Calu3 (cell line): Measurements from ENCODE around the gene PCDHA7. TPM values are rescaled to one million over a fixed set of nuclear protein-coding genes. Genes with fewer than 3 reads are reported as not detected.

Source experiments
- BruUV-seq: library from RNA; stranded (reverse); fragments of 400-500 nt; replicated peaks from 2 replicates; lab custom pipeline; 2021; lab: Mats Ljungman, UMichigan
- CTCF ChIA-PET: fragments of 300-600 bp; sonication (Branson Sonifier 250); formaldehyde crosslinking; loops from one replicate; lab custom pipeline; 2022; ENCODE audit warnings: antibody characterized with exemption; lab: Charles Lee
- DNase-seq: peaks from one replicate; pipeline ENCODE4 v3.0.0; 2022
- H3K27ac Mint-ChIP-seq: one replicate; pipeline ENCODE4 v1.8.0; 2022; ENCODE audit warnings: mixed read lengths; ENCODE audit not compliant: unreplicated experiment
- H3K27me3 Mint-ChIP-seq: one replicate; pipeline ENCODE4 v1.8.0; 2022; ENCODE audit warnings: mixed read lengths; ENCODE audit not compliant: unreplicated experiment
- H3K36me3 Mint-ChIP-seq: one replicate; pipeline ENCODE4 v1.8.0; 2022; ENCODE audit warnings: mild to moderate bottlenecking, moderate library complexity, mixed read lengths; ENCODE audit not compliant: insufficient read depth, unreplicated experiment
- H3K4me1 Mint-ChIP-seq: one replicate; pipeline ENCODE4 v1.8.0; 2022; ENCODE audit warnings: mild to moderate bottlenecking, low read depth, mixed read lengths; ENCODE audit not compliant: unreplicated experiment
- H3K4me3 Mint-ChIP-seq: one replicate; pipeline ENCODE4 v1.8.0; 2022; ENCODE audit warnings: mild to moderate bottlenecking, low read depth, moderate library complexity, mixed read lengths; ENCODE audit not compliant: unreplicated experiment
- H3K9me3 Mint-ChIP-seq: one replicate; pipeline ENCODE4 v1.8.0; 2022; ENCODE audit warnings: low read depth, mixed read lengths; ENCODE audit not compliant: unreplicated experiment
- CTCF ChIP-seq: fragments of 200-600 bp; IDR thresholded peaks from one replicate; pipeline ENCODE4 v1.8.0; 2022; ENCODE audit warnings: antibody characterized with exemption; ENCODE audit not compliant: unreplicated experiment
- intact Hi-C: fragments of 100-400 bp; cut with micrococcal nuclease; formaldehyde crosslinking; loops from one replicate; pipeline ENCODE4 v1.10.0; 2022; ENCODE audit not compliant: unreplicated experiment
- total RNA-seq: library from RNA; stranded (reverse); gene quantifications from 2 replicates; pipeline ENCODE4 v1.2.3, GENCODE V29; 2022

The PCDHA7 gene
- total RNA-seq, 1 experiment from 2014 or later, result 1.2 TPM

- Mint-ChIP-seq H3K9me3 (peaks cover 5% of the 10 kb centered on the region), H3K27me3 (no peaks in the 10 kb centered on the region), H3K4me1 (no peaks in the 10 kb centered on the region), H3K4me3 (peak within 1 kb of the TSS; percentile 42), H3K27ac (no peak within 1 kb of the TSS), H3K36me3 (no peaks in the 10 kb centered on the region)
- DNase-seq, result peak; percentile 30
- CTCF ChIA-PET, result interaction anchor here (1.2 to 1.6 kb wide), 2 partner anchors 84 to 158 kb away, joined by 3 to 7 read pairs; partner anchors contain the start of gene PCDHAC2
- intact Hi-C loops, result loop anchor here (1.0 to 2.0 kb wide), 3 partner anchors 45 to 159 kb away; partner anchors contain the start of genes PCDHA4 and PCDHAC1
- BruUV-seq, result no TSS peak
- no peak for TF ChIP-seq CTCF
Observed at GRCh38 chr5:140881889-140882590, 48.0 kb downstream of the PCDHA7 start, which contains the start of gene PCDHA13. Gene PCDHA13, plus strand, starts transcription at chr5:140882124. Its CDS starts 145 bp downstream, at chr5:140882269.

- peak; percentile 46 for DNase-seq
- TF ChIP-seq CTCF, result no peak
- intact Hi-C loops, result loop anchor here (1.0 to 2.0 kb wide), 3 partner anchors 44 to 159 kb away; partner anchors contain the start of genes PCDHA4 and PCDHAC1
- no peaks in the 10 kb centered on the region for H3K27me3 Mint-ChIP-seq
- CTCF ChIA-PET, result interaction anchor here (1.2 to 1.6 kb wide), 2 partner anchors 84 to 158 kb away, joined by 3 to 7 read pairs; partner anchors contain the start of gene PCDHAC2
- peaks cover 5% of the 10 kb centered on the region for H3K9me3 Mint-ChIP-seq
- H3K4me1 Mint-ChIP-seq, result no peaks in the 10 kb centered on the region
- H3K4me3 Mint-ChIP-seq, result peak overlapping the region; percentile 42
- BruUV-seq, result no TSS peak
- no peak overlapping the region for H3K27ac Mint-ChIP-seq
- H3K36me3 Mint-ChIP-seq, result no peaks in the 10 kb centered on the region
Observed at GRCh38 chr5:140882591-140882899, 48.5 kb downstream of the PCDHA7 start.

- no peak for TF ChIP-seq CTCF
- CTCF ChIA-PET, result interaction anchor here (1.6 kb wide), 1 partner anchor 83 kb away, joined by 3 read pairs; the partner anchor contains the start of gene PCDHAC2
- no TSS peak for BruUV-seq
Observed at GRCh38 chr5:140883373-140883772, 49.3 kb downstream of the PCDHA7 start.

GRCh38 chr5:140883927-140884697 is 50.0 kb downstream of the PCDHA7 start:
- H3K27me3 Mint-ChIP-seq, result no peaks in the 10 kb centered on the region
- no peak overlapping the region for H3K27ac Mint-ChIP-seq
- no peak for TF ChIP-seq CTCF
- no peak for DNase-seq
- peaks cover 5% of the 10 kb centered on the region for H3K9me3 Mint-ChIP-seq
- BruUV-seq, result no TSS peak
- H3K36me3 Mint-ChIP-seq, result no peaks in the 10 kb centered on the region
- no peak overlapping the region for H3K4me3 Mint-ChIP-seq
- H3K4me1 Mint-ChIP-seq, result no peaks in the 10 kb centered on the region
- CTCF ChIA-PET, result interaction anchor here (1.6 kb wide), 1 partner anchor 82 kb away, joined by 3 read pairs; the partner anchor contains the start of gene PCDHAC2
- intact Hi-C loops, result loop anchor here (2.0 kb wide), 1 partner anchor 43 kb away; the partner anchor contains the start of gene PCDHAC1

More at GRCh38 chr5:140883373-140883772, 49.3 kb downstream of the PCDHA7 start:
- intact Hi-C loops, result loop anchor here (2.0 kb wide), 1 partner anchor 43 kb away; the partner anchor contains the start of gene PCDHAC1
- Mint-ChIP-seq H3K4me1 (no peaks in the 10 kb centered on the region), H3K4me3 (no peak overlapping the region), H3K36me3 (no peaks in the 10 kb centered on the region), H3K9me3 (peaks cover 5% of the 10 kb centered on the region), H3K27ac (no peak overlapping the region), H3K27me3 (no peaks in the 10 kb centered on the region)
- no peak for DNase-seq
